Liver (tissue), 3 donors: ENCODE data around the gene MBD3L2B.
"Not testable (repeated sequence)": the region's sequence is repeated elsewhere in the genome, so short reads cannot be mapped to it uniquely, and the experiment has no call there.

Experiments
- EGR1 ChIP-seq, 2 donors: IDR thresholded peaks; 2 replicates each; pipeline ENCODE4 v1.6.1; 2016 to 2018; ENCODE audit warnings: antibody characterized with exemption in 2 of 2, low read depth in 2 of 2
- JUND ChIP-seq, 2 donors: IDR thresholded peaks; 2 replicates each; pipeline ENCODE4 v1.6.1; 2016; ENCODE audit warnings: antibody characterized with exemption in 2 of 2
- RAD21 ChIP-seq, 2 donors: IDR thresholded peaks; 2 replicates each; pipeline ENCODE4 v1.6.1; 2016; ENCODE audit warnings: antibody characterized with exemption in 2 of 2, mild to moderate bottlenecking in 2 of 2
- SP1 ChIP-seq: IDR thresholded peaks from 2 replicates; pipeline ENCODE4 v1.6.1; 2018; ENCODE audit warnings: antibody characterized with exemption, mild to moderate bottlenecking
- YY1 ChIP-seq: IDR thresholded peaks from 2 replicates; pipeline ENCODE4 v1.6.1; 2016; ENCODE audit warnings: antibody characterized with exemption, mild to moderate bottlenecking
- TF ChIP-seq, protein P1 (sequence below): fragments of 150-350 bp; IDR thresholded peaks from 2 replicates; pipeline ENCODE4 v1.5.1; 2017; ENCODE audit warnings: improper control_type of control experiment, low read depth, low read length; ENCODE audit not compliant: missing input control
- donor health status: healthy.
- donor health status: healthy.

DNA sequence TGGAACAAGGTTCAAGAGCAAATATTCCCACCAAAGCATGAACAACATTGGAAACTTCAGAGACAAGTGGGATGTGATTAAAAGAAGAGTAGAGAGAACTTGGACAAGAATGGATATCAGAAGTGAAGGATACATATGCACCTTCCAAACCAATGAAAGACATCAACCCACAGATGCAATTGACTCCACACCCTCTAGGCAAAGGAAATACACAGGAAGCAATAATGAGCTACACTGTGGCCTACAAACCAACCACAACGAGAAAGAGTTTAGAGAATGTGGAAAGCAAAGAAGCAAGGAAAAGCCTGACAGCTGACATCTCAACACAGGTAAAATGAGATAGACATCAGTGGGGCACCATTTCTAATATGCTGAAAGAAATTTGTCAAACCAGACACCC is 7.6 kb upstream of the MBD3L2B start:
- TF ChIP-seq, protein P1, sequence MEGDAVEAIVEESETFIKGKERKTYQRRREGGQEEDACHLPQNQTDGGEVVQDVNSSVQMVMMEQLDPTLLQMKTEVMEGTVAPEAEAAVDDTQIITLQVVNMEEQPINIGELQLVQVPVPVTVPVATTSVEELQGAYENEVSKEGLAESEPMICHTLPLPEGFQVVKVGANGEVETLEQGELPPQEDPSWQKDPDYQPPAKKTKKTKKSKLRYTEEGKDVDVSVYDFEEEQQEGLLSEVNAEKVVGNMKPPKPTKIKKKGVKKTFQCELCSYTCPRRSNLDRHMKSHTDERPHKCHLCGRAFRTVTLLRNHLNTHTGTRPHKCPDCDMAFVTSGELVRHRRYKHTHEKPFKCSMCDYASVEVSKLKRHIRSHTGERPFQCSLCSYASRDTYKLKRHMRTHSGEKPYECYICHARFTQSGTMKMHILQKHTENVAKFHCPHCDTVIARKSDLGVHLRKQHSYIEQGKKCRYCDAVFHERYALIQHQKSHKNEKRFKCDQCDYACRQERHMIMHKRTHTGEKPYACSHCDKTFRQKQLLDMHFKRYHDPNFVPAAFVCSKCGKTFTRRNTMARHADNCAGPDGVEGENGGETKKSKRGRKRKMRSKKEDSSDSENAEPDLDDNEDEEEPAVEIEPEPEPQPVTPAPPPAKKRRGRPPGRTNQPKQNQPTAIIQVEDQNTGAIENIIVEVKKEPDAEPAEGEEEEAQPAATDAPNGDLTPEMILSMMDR: not testable (repeated sequence)
- TF ChIP-seq RAD21 (IDR thresholded peaks at IDR 0.05); YY1; EGR1 (IDR thresholded peaks at IDR 0.05; ENCODE audit: low read depth in 2 of 2); SP1; JUND (IDR thresholded peaks at IDR 0.05): not testable (repeated sequence)
